H1 (cell line): ENCODE results near the gene PDE4B. TPM values are rescaled to one million over a fixed set of nuclear protein-coding genes. Genes with fewer than 3 reads are reported as not detected.

Source experiments
- CTCF ChIA-PET: fragments of 300-600 bp; sonication (Branson Sonifier 250); formaldehyde crosslinking; loops from one replicate; lab custom pipeline; 2021; ENCODE audit not compliant: partially characterized antibody; lab: Charles Lee
- POLR2A ChIA-PET: fragments of 300-600 bp; sonication (Branson Sonifier 250); formaldehyde crosslinking; loops from one replicate; lab custom pipeline; 2021; ENCODE audit warnings: inconsistent platforms; ENCODE audit not compliant: partially characterized antibody; lab: Charles Lee
- DNase-seq, 2 experiments: peaks; one replicate each; pipeline versions ENCODE4 v3.0.0 to v3.0.0-alpha.2; 2010 to 2022; ENCODE audit warnings: low spot score in 2 of 2, low read depth in 1 of 2, mixed read lengths in 1 of 2
- FAIRE-seq: peaks from 2 replicates; lab custom pipeline; 2011; peaks lifted over from hg19 to GRCh38; lab: Jason Lieb, UNC
- H2AFZ ChIP-seq: 2 replicates; pipeline ENCODE4 v1.8.1; 2012; ENCODE audit warnings: low read length, inconsistent platforms
- H2AK5ac ChIP-seq: 2 replicates; pipeline ENCODE4 v1.6.1; 2013; ENCODE audit warnings: low read depth, low read length
- H2BK120ac ChIP-seq: replicated peaks from 2 replicates; pipeline ENCODE3; 2013; ENCODE audit warnings: low read depth, low read length, inconsistent platforms
- H2BK12ac ChIP-seq: 2 replicates; pipeline ENCODE4 v1.6.1; 2013; ENCODE audit warnings: low read depth, low read length
- H2BK15ac ChIP-seq: 2 replicates; pipeline ENCODE4 v1.6.1; 2013; ENCODE audit warnings: low read length
- H2BK20ac ChIP-seq: 2 replicates; pipeline ENCODE4 v1.6.1; 2013; ENCODE audit warnings: low read length
- H2BK5ac ChIP-seq: 2 replicates; pipeline ENCODE4 v1.6.1; 2013; ENCODE audit warnings: low read depth, low read length
- H3K14ac ChIP-seq: 2 replicates; pipeline ENCODE4 v1.6.1; 2013; ENCODE audit warnings: inconsistent platforms; ENCODE audit not compliant: insufficient read length
- H3K18ac ChIP-seq: 2 replicates; pipeline ENCODE4 v1.6.1; 2013; ENCODE audit warnings: low read length; ENCODE audit errors: extremely low read depth
- H3K23ac ChIP-seq: 2 replicates; pipeline ENCODE4 v1.6.1; 2013; ENCODE audit warnings: inconsistent platforms; ENCODE audit not compliant: insufficient read length
- H3K23me2 ChIP-seq: 2 replicates; pipeline ENCODE4 v1.6.1; 2013; ENCODE audit warnings: low read depth, low read length
- H3K27ac ChIP-seq: 2 replicates; pipeline ENCODE4 v1.6.1; 2011; ENCODE audit warnings: low read depth, low read length, inconsistent platforms
- H3K27me3 ChIP-seq, 4 experiments: replicated peaks in 1 of 4; 1 replicate in 1 of 4; 2 replicates in 3 of 4; pipeline versions ENCODE4 v1.6.1 to v1.8.1; 2011 to 2013; ENCODE audit warnings: low read length in 3 of 4, mild to moderate bottlenecking in 3 of 4, inconsistent platforms in 2 of 4, mixed read lengths in 2 of 4, moderate library complexity in 1 of 4; ENCODE audit not compliant: control insufficient read depth in 3 of 4, insufficient read depth in 3 of 4; ENCODE audit errors: extremely low read depth in 1 of 4
- H3K36me3 ChIP-seq, 4 experiments: 2 replicates each; pipeline versions ENCODE4 v1.6.1 to v1.8.1; 2011 to 2013; ENCODE audit warnings: mild to moderate bottlenecking in 4 of 4, low read length in 3 of 4, moderate library complexity in 2 of 4, control low read depth in 1 of 4, inconsistent platforms in 1 of 4; ENCODE audit not compliant: insufficient read depth in 4 of 4, control insufficient read depth in 2 of 4
- H3K4ac ChIP-seq: replicated peaks from 2 replicates; pipeline ENCODE3; 2013; ENCODE audit warnings: low read length, low read depth, mixed read lengths, inconsistent platforms; ENCODE audit not compliant: insufficient read length
- H3K4me1 ChIP-seq, 4 experiments: replicated peaks in 1 of 4; 1 replicate in 1 of 4; 2 replicates in 3 of 4; pipeline versions ENCODE4 v1.6.1 to v1.8.1; 2011 to 2013; ENCODE audit warnings: low read length in 3 of 4, inconsistent platforms in 2 of 4, mixed read lengths in 1 of 4; ENCODE audit not compliant: insufficient read depth in 4 of 4, control insufficient read depth in 3 of 4
- H3K4me2 ChIP-seq, 2 experiments: 2 replicates each; pipeline versions ENCODE4 v1.6.1 to v1.8.1; 2011 to 2013; ENCODE audit warnings: low read depth in 2 of 2, low read length in 2 of 2, control low read depth in 1 of 2, inconsistent platforms in 1 of 2, mild to moderate bottlenecking in 1 of 2; ENCODE audit not compliant: insufficient read depth in 1 of 2
- H3K4me3 ChIP-seq, 4 experiments: fragments of 200-600, 300-600 bp in 1 of 4; sonication (generic), shearing (Covaris generic), sonication (Bioruptor Twin) in 1 of 4; 2 replicates each; pipeline versions ENCODE4 v1.5.1 to v1.8.1; 2011 to 2016; ENCODE audit warnings: low read length in 4 of 4, low read depth in 3 of 4, control low read depth in 2 of 4, inconsistent platforms in 2 of 4, mild to moderate bottlenecking in 2 of 4, mixed read lengths in 1 of 4, moderate library complexity in 1 of 4; ENCODE audit not compliant: insufficient read depth in 2 of 4; ENCODE audit errors: extremely low read depth in 1 of 4
- H3K56ac ChIP-seq: replicated peaks from 2 replicates; pipeline ENCODE3; 2013; ENCODE audit warnings: low read depth, mild to moderate bottlenecking, mixed read lengths, low read length, inconsistent platforms; ENCODE audit not compliant: insufficient read length
- H3K79me1 ChIP-seq: 2 replicates; pipeline ENCODE4 v1.6.1; 2013; ENCODE audit warnings: low read depth, low read length, control low read depth
- H3K79me2 ChIP-seq, 2 experiments: 2 replicates each; pipeline versions ENCODE4 v1.6.1 to v1.8.1; 2012 to 2013; ENCODE audit warnings: low read length in 2 of 2, mild to moderate bottlenecking in 2 of 2, inconsistent platforms in 1 of 2; ENCODE audit not compliant: insufficient read depth in 2 of 2, control insufficient read depth in 1 of 2
- H3K9ac ChIP-seq, 4 experiments: replicated peaks in 1 of 4; 1 replicate in 1 of 4; 2 replicates in 3 of 4; pipeline versions ENCODE4 v1.6.1 to v1.8.1; 2011 to 2013; ENCODE audit warnings: low read depth in 3 of 4, low read length in 3 of 4, control low read depth in 2 of 4, mild to moderate bottlenecking in 2 of 4, moderate library complexity in 2 of 4, inconsistent platforms in 1 of 4; ENCODE audit errors: extremely low read depth in 1 of 4
- H3K9me3 ChIP-seq, 2 experiments: 2 replicates each; pipeline versions ENCODE4 v1.6.1 to v1.8.1; 2012 to 2013; ENCODE audit warnings: mild to moderate bottlenecking in 2 of 2, moderate library complexity in 2 of 2, control low read depth in 1 of 2, inconsistent platforms in 1 of 2, low read depth in 1 of 2, low read length in 1 of 2, mixed read lengths in 1 of 2; ENCODE audit not compliant: insufficient read depth in 2 of 2
- H4K20me1 ChIP-seq, 2 experiments: replicated peaks in 1 of 2; 2 replicates each; pipeline versions ENCODE3 to v1.8.1; 2011 to 2013; ENCODE audit warnings: inconsistent platforms in 2 of 2, low read length in 2 of 2, mild to moderate bottlenecking in 1 of 2; ENCODE audit not compliant: insufficient read depth in 2 of 2, control insufficient read depth in 1 of 2
- H4K5ac ChIP-seq: 2 replicates; pipeline ENCODE4 v1.6.1; 2013; ENCODE audit warnings: low read length, low read depth, mixed read lengths, inconsistent platforms; ENCODE audit not compliant: insufficient read length
- H4K8ac ChIP-seq: 2 replicates; pipeline ENCODE4 v1.8.0; 2013; ENCODE audit warnings: mild to moderate bottlenecking, moderate library complexity, low read length, inconsistent platforms; ENCODE audit not compliant: insufficient read depth; ENCODE audit errors: extremely low read depth
- H4K91ac ChIP-seq: replicated peaks from 2 replicates; pipeline ENCODE3; 2013; ENCODE audit warnings: low read length, mixed read lengths, inconsistent platforms; ENCODE audit not compliant: insufficient read length
- BACH1 ChIP-seq: IDR thresholded peaks from 2 replicates; pipeline ENCODE4 v1.6.1; 2012; ENCODE audit warnings: low read length, improper control_type of control experiment
- CBX5 ChIP-seq: fragments of 300-800, 300-1000 bp; sonication (generic); IDR thresholded peaks from 2 replicates; pipeline ENCODE4 v1.7.1; 2016; ENCODE audit warnings: antibody characterized with exemption, low read length, low read depth
- CREB1 ChIP-seq: IDR thresholded peaks from 2 replicates; pipeline ENCODE4 v1.6.1; 2012; ENCODE audit warnings: inconsistent platforms
- FOSL1 ChIP-seq: IDR thresholded peaks from 2 replicates; pipeline ENCODE4 v1.6.1; 2011; ENCODE audit warnings: mild to moderate bottlenecking, low read depth, low read length, moderate library complexity; ENCODE audit not compliant: insufficient read depth
- GTF2F1 ChIP-seq: IDR thresholded peaks from 2 replicates; pipeline ENCODE4 v1.6.1; 2012; ENCODE audit warnings: low read depth, low read length, improper control_type of control experiment, borderline replicate concordance
- HDAC6 ChIP-seq: IDR thresholded peaks from one replicate; pipeline ENCODE4 v1.7.1; 2012; ENCODE audit warnings: low read depth, mild to moderate bottlenecking, inconsistent platforms, low read length, moderate library complexity
- JUND ChIP-seq: IDR thresholded peaks from 2 replicates; pipeline ENCODE4 v1.6.1; 2011; ENCODE audit warnings: mild to moderate bottlenecking, improper control_type of control experiment, low read length
- KDM1A ChIP-seq: fragments of 200-600, 300-600 bp; sonication (generic); IDR thresholded peaks from 2 replicates; pipeline ENCODE4 v1.7.1; 2016; ENCODE audit warnings: mild to moderate bottlenecking, low read length, borderline replicate concordance
- POU5F1 ChIP-seq: IDR thresholded peaks from 2 replicates; pipeline ENCODE4 v1.6.1; 2011; ENCODE audit warnings: low read depth, mild to moderate bottlenecking, low read length, moderate library complexity
- RBBP5 ChIP-seq: IDR thresholded peaks from 2 replicates; pipeline ENCODE4 v1.7.1; 2012; ENCODE audit warnings: low read depth, mild to moderate bottlenecking, inconsistent platforms, low read length, moderate library complexity, borderline replicate concordance
- RFX5 ChIP-seq: IDR thresholded peaks from 2 replicates; pipeline ENCODE4 v1.6.1; 2011; ENCODE audit warnings: low read depth, low read length, improper control_type of control experiment, borderline replicate concordance
- SIRT6 ChIP-seq: IDR thresholded peaks from one replicate; pipeline ENCODE4 v1.7.1; 2012; ENCODE audit warnings: low read length, inconsistent platforms
- SIX5 ChIP-seq: IDR thresholded peaks from 2 replicates; pipeline ENCODE4 v1.6.1; 2011; ENCODE audit warnings: mild to moderate bottlenecking, low read depth, low read length
- WGBS, 2 experiments: shearing (Covaris generic) in 1 of 2; methylation state at CpG; one replicate each; pipeline versions ENCODE4 v1.1.6 to v1.1.7; 2013 to 2015; ENCODE audit warnings: low lambda C conversion rate in 2 of 2, mixed read lengths in 2 of 2, inconsistent platforms in 1 of 2, low coverage in 1 of 2, missing lambda C conversion rate in 1 of 2; ENCODE audit not compliant: insufficient replicate concordance in 2 of 2, insufficient coverage in 1 of 2, insufficient read length in 1 of 2; ENCODE audit errors: extremely low coverage in 1 of 2, missing lambda C conversion rate in 1 of 2; 5-methylcytosine and 5-hydroxymethylcytosine counted together
- polyA plus RNA-seq, 7 experiments: library from polyadenylated mRNA; depleted of rRNA in 3 of 7; stranded (reverse) in 5 of 7; unstranded in 2 of 7; fragments of >200 nt in 5 of 7; fragments of 200-250 nt in 2 of 7; gene quantifications; 1 replicate in 5 of 7; 2 replicates in 1 of 7; 4 replicates in 1 of 7; pipeline versions ENCODE4 v1.2.1 to v1.2.3, GENCODE V29; 2011 to 2013; ENCODE audit warnings: missing spikeins in 2 of 7, mixed read lengths in 2 of 7
- total RNA-seq: library from RNA; stranded (reverse); fragmentation: NEBNext Ultra II Directional; extraction: Animal tissue kit (Norgen Biotek cat#: 25700); gene quantifications from 2 replicates; pipeline ENCODE4 v1.2.1, GENCODE V29; 2021
- TF ChIP-seq, protein P1 (sequence below): IDR thresholded peaks from 2 replicates; pipeline ENCODE4 v1.6.1; 2011; ENCODE audit warnings: low read length, improper control_type of control experiment

PDE4B gene
- total and polyA plus RNA-seq, 2 of the 8 experiments (the other 6 are each of a cell fraction or from before 2014, with no cell fraction given) = 5.0 to 15.1 TPM

DNA sequence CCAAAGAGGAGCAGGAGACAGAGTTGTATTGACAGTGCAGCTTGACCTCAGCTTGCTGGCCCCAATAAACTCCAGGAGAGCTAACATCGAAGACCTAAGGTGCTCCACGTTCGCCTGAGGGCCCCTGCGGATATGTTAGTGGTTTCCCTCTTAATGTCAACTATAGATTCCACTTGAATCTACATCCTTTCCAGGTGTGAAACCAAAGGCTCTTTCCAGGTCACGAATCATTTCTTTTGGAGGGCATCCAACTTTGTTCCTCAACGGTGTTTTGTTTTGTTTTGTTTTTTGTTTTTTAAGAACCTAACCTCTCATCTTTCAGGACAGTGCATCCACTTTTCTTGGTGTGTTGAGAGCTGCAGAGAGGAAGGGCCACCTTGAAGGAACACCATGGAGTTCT, 473.7 kb downstream of the PDE4B start:
- Histone ChIP-seq H3K27ac (no peak overlapping the region), H3K79me2 (no peaks in the 10 kb centered on the region), H3K4me3 (no peak overlapping the region), H2AFZ (no peak overlapping the region), H2BK120ac (no peak overlapping the region), H4K8ac (no peak overlapping the region), H3K79me1 (no peaks in the 10 kb centered on the region), H3K27me3 (no peaks in the 10 kb centered on the region), H2BK12ac (no peak overlapping the region), H2BK5ac (no peak overlapping the region), H3K14ac (no peak overlapping the region), H3K23ac (no peak overlapping the region), H3K4ac (no peak overlapping the region), H3K56ac (no peak overlapping the region), H2AK5ac (no peak overlapping the region), H2BK15ac (no peak overlapping the region), H2BK20ac (no peak overlapping the region), H3K18ac (no peak overlapping the region), H3K4me1 (peaks cover 0 to 6% (median 3%) of the 10 kb centered on the region in 4 experiments; a peak in 3 of 7 replicates), H4K91ac (no peak overlapping the region), H3K23me2 (no peaks in the 10 kb centered on the region), H3K9me3 (no peaks in the 10 kb centered on the region), H3K9ac (no peak overlapping the region), H4K20me1 (no peaks in the 10 kb centered on the region), H3K36me3 (no peaks in the 10 kb centered on the region), H3K4me2 (no peak overlapping the region), H4K5ac (no peak overlapping the region)
- ChIA-PET CTCF (no interaction called here), POLR2A (no interaction called here)
- 89% methylated on average over 6 of the region's 6 CpGs; no CpG with 5 or more reads in 1 of the 2 experiments for WGBS, 2 experiments
- FAIRE-seq (no peak), DNase-seq (no peak)
- no peak for TF ChIP-seq CBX5
- no peak for TF ChIP-seq JUND
- no peak for TF ChIP-seq SIRT6
- no peak for TF ChIP-seq BACH1
- TF ChIP-seq KDM1A = no peak
- no peak for TF ChIP-seq CREB1
- TF ChIP-seq FOSL1 = no peak
- no peak for TF ChIP-seq SIX5
- TF ChIP-seq HDAC6 = no peak
- TF ChIP-seq, protein P1, sequence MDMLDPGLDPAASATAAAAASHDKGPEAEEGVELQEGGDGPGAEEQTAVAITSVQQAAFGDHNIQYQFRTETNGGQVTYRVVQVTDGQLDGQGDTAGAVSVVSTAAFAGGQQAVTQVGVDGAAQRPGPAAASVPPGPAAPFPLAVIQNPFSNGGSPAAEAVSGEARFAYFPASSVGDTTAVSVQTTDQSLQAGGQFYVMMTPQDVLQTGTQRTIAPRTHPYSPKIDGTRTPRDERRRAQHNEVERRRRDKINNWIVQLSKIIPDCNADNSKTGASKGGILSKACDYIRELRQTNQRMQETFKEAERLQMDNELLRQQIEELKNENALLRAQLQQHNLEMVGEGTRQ = no peak
- no peak for TF ChIP-seq RBBP5
- no peak for TF ChIP-seq RFX5
- TF ChIP-seq GTF2F1 = no peak
- no peak for TF ChIP-seq POU5F1
